Measurements from ENCODE around the gene ASB13. TPM values are rescaled to one million over a fixed set of nuclear protein-coding genes. Genes with fewer than 3 reads are reported as not detected.

ASB13 gene
- total RNA-seq, 2 donors from 2014 or later = 12.8 to 13.5 TPM

GRCh38 chr10:5645944-5646617 lies 20.3 kb downstream of the ASB13 start:
- no peak overlapping the region for H3K27ac Mint-ChIP-seq
- no peaks in the 10 kb centered on the region for H3K9me3 ChIP-seq (ENCODE audit: control insufficient read depth, low read length)
- H3K27me3 Mint-ChIP-seq (ENCODE audit: insufficient read depth) = no peaks in the 10 kb centered on the region
- peaks cover 8% of the 10 kb centered on the region for H3K36me3 ChIP-seq (ENCODE audit: control insufficient read depth, insufficient read depth, low read length)
- no peak for DNase-seq
- no peak for TF ChIP-seq CTCF (conservative IDR thresholded peaks at IDR 0.05)
- no peak overlapping the region for H3K27ac ChIP-seq (ENCODE audit: low read depth, low read length)
- WGBS, 2 experiments (ENCODE audit: insufficient coverage in 1 of 2, insufficient read length in 1 of 2) = 82 to 86% methylated on average over 11 to 21 of the region's 21 CpGs
- no peaks in the 10 kb centered on the region for H3K9me3 Mint-ChIP-seq
- H3K4me1 ChIP-seq (ENCODE audit: control insufficient read depth, insufficient read depth, low read length) = no peaks in the 10 kb centered on the region
- H3K36me3 Mint-ChIP-seq (ENCODE audit: low read depth) = peaks cover 53% of the 10 kb centered on the region
- no peaks in the 10 kb centered on the region for H3K4me1 Mint-ChIP-seq
- no peaks in the 10 kb centered on the region for H3K27me3 ChIP-seq (ENCODE audit: control insufficient read depth, insufficient read depth, low read length, poor library complexity, severe bottlenecking)
- no peak overlapping the region for H3K4me3 Mint-ChIP-seq
- no peak overlapping the region for H3K4me3 ChIP-seq (ENCODE audit: low read length)
- no peak overlapping the region for H3K9ac ChIP-seq (ENCODE audit: extremely low read depth, low read length, poor library complexity, severe bottlenecking)

GRCh38 chr10:5645375-5645774 lies 21.0 kb downstream of the ASB13 start:
- no peak overlapping the region for H3K4me3 ChIP-seq (ENCODE audit: low read length)
- Mint-ChIP-seq H3K9me3 (no peaks in the 10 kb centered on the region), H3K27ac (no peak overlapping the region), H3K36me3 (ENCODE audit: low read depth) (peaks cover 54% of the 10 kb centered on the region), H3K4me1 (no peaks in the 10 kb centered on the region), H3K27me3 (ENCODE audit: insufficient read depth) (no peaks in the 10 kb centered on the region), H3K4me3 (no peak overlapping the region)
- peaks cover 8% of the 10 kb centered on the region for H3K36me3 ChIP-seq (ENCODE audit: control insufficient read depth, insufficient read depth, low read length)
- no peak for DNase-seq
- TF ChIP-seq CTCF (conservative IDR thresholded peaks at IDR 0.05) = no peak
- H3K4me1 ChIP-seq (ENCODE audit: control insufficient read depth, insufficient read depth, low read length) = no peaks in the 10 kb centered on the region
- H3K9me3 ChIP-seq (ENCODE audit: control insufficient read depth, low read length) = no peaks in the 10 kb centered on the region
- H3K27ac ChIP-seq (ENCODE audit: low read depth, low read length) = no peak overlapping the region
- H3K27me3 ChIP-seq (ENCODE audit: control insufficient read depth, insufficient read depth, low read length, poor library complexity, severe bottlenecking) = no peaks in the 10 kb centered on the region
- 92 to 95% methylated on average over 9 to 11 of the region's 11 CpGs for WGBS, 2 experiments (ENCODE audit: insufficient coverage in 1 of 2, insufficient read length in 1 of 2)
- no peak overlapping the region for H3K9ac ChIP-seq (ENCODE audit: extremely low read depth, low read length, poor library complexity, severe bottlenecking)

GRCh38 chr10:5644930-5645329 lies 21.5 kb downstream of the ASB13 start:
- no peak overlapping the region for H3K4me3 ChIP-seq (ENCODE audit: low read length)
- H3K9ac ChIP-seq (ENCODE audit: extremely low read depth, low read length, poor library complexity, severe bottlenecking) = no peak overlapping the region
- H3K27ac ChIP-seq (ENCODE audit: low read depth, low read length) = no peak overlapping the region
- no peaks in the 10 kb centered on the region for H3K4me1 Mint-ChIP-seq
- TF ChIP-seq CTCF (conservative IDR thresholded peaks at IDR 0.05) = no peak
- H3K36me3 Mint-ChIP-seq (ENCODE audit: low read depth) = peaks cover 53% of the 10 kb centered on the region
- H3K4me1 ChIP-seq (ENCODE audit: control insufficient read depth, insufficient read depth, low read length) = no peaks in the 10 kb centered on the region
- H3K9me3 ChIP-seq (ENCODE audit: control insufficient read depth, low read length) = no peaks in the 10 kb centered on the region
- H3K36me3 ChIP-seq (ENCODE audit: control insufficient read depth, insufficient read depth, low read length) = peaks cover 8% of the 10 kb centered on the region
- no peaks in the 10 kb centered on the region for H3K9me3 Mint-ChIP-seq
- no peaks in the 10 kb centered on the region for H3K27me3 ChIP-seq (ENCODE audit: control insufficient read depth, insufficient read depth, low read length, poor library complexity, severe bottlenecking)
- no peak overlapping the region for H3K27ac Mint-ChIP-seq
- H3K27me3 Mint-ChIP-seq (ENCODE audit: insufficient read depth) = no peaks in the 10 kb centered on the region
- no peak for DNase-seq
- H3K4me3 Mint-ChIP-seq = no peak overlapping the region
- 96% methylated on average over 5 to 6 of the region's 6 CpGs for WGBS, 2 experiments (ENCODE audit: insufficient coverage in 1 of 2, insufficient read length in 1 of 2)

Measured in endodermal cell (in vitro differentiated cells).